Sigmoid colon (tissue), 7 donors: ENCODE measurements around the gene JMY. TPM values are rescaled to one million over a fixed set of nuclear protein-coding genes. Genes with fewer than 3 reads are reported as not detected.

Experiments
- DNase-seq: peaks from one replicate; pipeline ENCODE4 v3.0.0-alpha.2; 2019
- H3K27ac ChIP-seq, 4 donors: fragments of 200-600 bp; sonication (generic); one replicate each; pipeline ENCODE4 v1.5.1; 2016 to 2019; ENCODE audit warnings: mild to moderate bottlenecking in 1 of 4
- H3K27me3 ChIP-seq, 3 donors: fragments of 200-600 bp; sonication (generic); one replicate each; pipeline ENCODE4 v1.5.1; 2019; ENCODE audit warnings: mild to moderate bottlenecking in 1 of 3
- H3K36me3 ChIP-seq, 4 donors: fragments of 200-600 bp; sonication (generic); one replicate each; pipeline ENCODE4 v1.5.1; 2016 to 2019
- H3K4me1 ChIP-seq, 4 donors: fragments of 200-600 bp; sonication (generic); one replicate each; pipeline ENCODE4 v1.5.1; 2017 to 2019
- H3K4me3 ChIP-seq, 4 donors: fragments of 200-600 bp; sonication (generic); one replicate each; pipeline ENCODE4 v1.5.1; 2017 to 2019; ENCODE audit warnings: mild to moderate bottlenecking in 2 of 4, moderate library complexity in 1 of 4
- H3K9me3 ChIP-seq, 4 donors: fragments of 200-600 bp in 3 of 4; sonication (generic) in 3 of 4; one replicate each; pipeline versions ENCODE4 v1.5.1 to v1.6.1; 2013 to 2019
- EP300 ChIP-seq, 4 donors: sonication (generic); formaldehyde crosslinking; IDR thresholded peaks; one replicate each; pipeline ENCODE4 v1.6.1; 2017; ENCODE audit warnings: antibody characterized with exemption in 4 of 4
- POLR2A ChIP-seq, 2 donors: fragments of 450-650 bp; IDR thresholded peaks; one replicate each; pipeline ENCODE4 v1.6.1; 2016; ENCODE audit warnings: antibody characterized with exemption in 2 of 2, mild to moderate bottlenecking in 2 of 2, moderate library complexity in 2 of 2
- POLR2AphosphoS5 ChIP-seq, 4 donors: sonication (generic); formaldehyde crosslinking; IDR thresholded peaks; one replicate each; pipeline ENCODE4 v1.6.1; 2017; ENCODE audit warnings: antibody characterized with exemption in 4 of 4
- WGBS, 2 donors: extraction: QIAGEN DNeasy Blood & Tissue Kit; methylation state at CpG; one replicate each; pipeline ENCODE4 v1.1.7; 2013; 5-methylcytosine and 5-hydroxymethylcytosine counted together
- intact Hi-C: fragments of 100-400 bp; cut with DNase I; formaldehyde crosslinking; loops from one replicate; pipeline ENCODE4 v1.15.1; 2023
- polyA plus RNA-seq, 3 donors: library from polyadenylated mRNA; stranded (reverse); fragments of 200-250 nt; gene quantifications; one replicate each; pipeline ENCODE4 v1.2.3, GENCODE V29; 2013
- total RNA-seq, 4 donors: library from RNA; depleted of rRNA; stranded (reverse); fragments of >200 nt; gene quantifications; one replicate each; pipeline ENCODE4 v1.1.0, GENCODE V29; 2016
- TF ChIP-seq, protein P1 (sequence below), 4 experiments: fragments of 450-650 bp in 3 of 4; fragments of 200-600 bp in 1 of 4; IDR thresholded peaks; one replicate each; pipeline ENCODE4 v1.5.1; 2016 to 2019; ENCODE audit warnings: antibody characterized with exemption in 4 of 4, mild to moderate bottlenecking in 3 of 4, moderate library complexity in 2 of 4
- donor health status: healthy with polysubstance abuse.
- donor health status: Bipolar disorder and iron deficiency.
- donor health status: healthy.

The JMY gene
- total and polyA plus RNA-seq, 7 donors = 1.4 to 58.7 (median 33.2) TPM

DNA sequence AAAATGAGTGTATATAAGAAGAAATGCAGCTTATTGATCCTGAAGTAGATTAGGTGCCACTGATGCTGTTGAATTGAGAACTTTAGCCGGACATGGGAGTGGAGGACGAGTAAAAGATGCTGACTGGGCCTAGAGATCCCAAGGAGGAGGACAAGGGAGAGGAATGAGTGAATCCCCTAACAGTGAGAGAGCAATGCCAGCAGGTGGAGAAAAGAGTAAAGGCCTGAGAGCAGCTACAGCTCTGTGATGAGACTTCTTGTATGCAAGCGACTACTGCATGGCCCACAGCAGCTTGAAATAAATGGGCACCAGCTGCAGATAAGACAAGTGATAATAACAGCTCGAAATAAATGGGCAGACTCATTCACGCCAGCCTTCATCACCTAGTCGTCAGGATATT is 44.5 kb upstream of the JMY start:
- no peak for DNase-seq
- Histone ChIP-seq H3K36me3 (no peaks in the 10 kb centered on the region), H3K27me3 (no peaks in the 10 kb centered on the region), H3K9me3 (no peaks in the 10 kb centered on the region), H3K4me3 (no peak overlapping the region), H3K4me1 (peaks cover 0 to 30% (median 7%) of the 10 kb centered on the region in 4 donors), H3K27ac (no peak overlapping the region)
- WGBS, 2 donors = 94% methylated on average over 6 of the region's 6 CpGs
- TF ChIP-seq POLR2A (IDR thresholded peaks at IDR 0.05) = no peak
- TF ChIP-seq POLR2AphosphoS5 (IDR thresholded peaks at IDR 0.05) = no peak
- TF ChIP-seq, protein P1, sequence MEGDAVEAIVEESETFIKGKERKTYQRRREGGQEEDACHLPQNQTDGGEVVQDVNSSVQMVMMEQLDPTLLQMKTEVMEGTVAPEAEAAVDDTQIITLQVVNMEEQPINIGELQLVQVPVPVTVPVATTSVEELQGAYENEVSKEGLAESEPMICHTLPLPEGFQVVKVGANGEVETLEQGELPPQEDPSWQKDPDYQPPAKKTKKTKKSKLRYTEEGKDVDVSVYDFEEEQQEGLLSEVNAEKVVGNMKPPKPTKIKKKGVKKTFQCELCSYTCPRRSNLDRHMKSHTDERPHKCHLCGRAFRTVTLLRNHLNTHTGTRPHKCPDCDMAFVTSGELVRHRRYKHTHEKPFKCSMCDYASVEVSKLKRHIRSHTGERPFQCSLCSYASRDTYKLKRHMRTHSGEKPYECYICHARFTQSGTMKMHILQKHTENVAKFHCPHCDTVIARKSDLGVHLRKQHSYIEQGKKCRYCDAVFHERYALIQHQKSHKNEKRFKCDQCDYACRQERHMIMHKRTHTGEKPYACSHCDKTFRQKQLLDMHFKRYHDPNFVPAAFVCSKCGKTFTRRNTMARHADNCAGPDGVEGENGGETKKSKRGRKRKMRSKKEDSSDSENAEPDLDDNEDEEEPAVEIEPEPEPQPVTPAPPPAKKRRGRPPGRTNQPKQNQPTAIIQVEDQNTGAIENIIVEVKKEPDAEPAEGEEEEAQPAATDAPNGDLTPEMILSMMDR (IDR thresholded peaks at IDR 0.05) = no peak
- TF ChIP-seq EP300 (IDR thresholded peaks at IDR 0.05) = no peak
- intact Hi-C loops = no loop called here

DNA sequence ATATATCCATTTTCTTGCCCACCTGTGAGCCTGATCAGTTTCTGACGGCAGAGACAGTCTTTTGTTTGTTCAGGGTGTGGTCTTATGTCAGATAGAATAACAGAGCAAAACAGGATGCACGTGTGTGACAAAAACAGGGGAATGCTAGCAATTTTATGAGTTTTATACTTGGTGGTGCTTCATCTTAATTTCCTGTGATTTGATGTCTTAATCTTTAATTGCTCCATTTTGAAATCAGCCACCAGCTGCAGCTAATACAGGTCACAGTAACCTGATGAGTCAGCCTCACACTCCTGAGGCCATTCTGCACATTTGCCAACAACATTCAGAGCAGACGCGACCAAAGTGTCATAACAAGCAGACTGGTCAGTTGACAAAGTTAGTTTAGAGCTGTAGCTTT is 42.3 kb upstream of the JMY start:
- H3K36me3 ChIP-seq = no peaks in the 10 kb centered on the region
- H3K27me3 ChIP-seq = no peaks in the 10 kb centered on the region
- DNase-seq = no peak
- intact Hi-C loops = no loop called here
- no peak overlapping the region for H3K4me3 ChIP-seq
- H3K4me1 ChIP-seq = peaks cover 0 to 23% (median 5%) of the 10 kb centered on the region in 4 donors
- TF ChIP-seq POLR2A (IDR thresholded peaks at IDR 0.05) (no peak), POLR2AphosphoS5 (IDR thresholded peaks at IDR 0.05) (no peak), EP300 (IDR thresholded peaks at IDR 0.05) (no peak)
- TF ChIP-seq, protein P1 (IDR thresholded peaks at IDR 0.05) = no peak
- no peaks in the 10 kb centered on the region for H3K9me3 ChIP-seq
- H3K27ac ChIP-seq = no peak overlapping the region
- 28 to 62% methylated on average over 4 of the region's 4 CpGs for WGBS, 2 donors

DNA sequence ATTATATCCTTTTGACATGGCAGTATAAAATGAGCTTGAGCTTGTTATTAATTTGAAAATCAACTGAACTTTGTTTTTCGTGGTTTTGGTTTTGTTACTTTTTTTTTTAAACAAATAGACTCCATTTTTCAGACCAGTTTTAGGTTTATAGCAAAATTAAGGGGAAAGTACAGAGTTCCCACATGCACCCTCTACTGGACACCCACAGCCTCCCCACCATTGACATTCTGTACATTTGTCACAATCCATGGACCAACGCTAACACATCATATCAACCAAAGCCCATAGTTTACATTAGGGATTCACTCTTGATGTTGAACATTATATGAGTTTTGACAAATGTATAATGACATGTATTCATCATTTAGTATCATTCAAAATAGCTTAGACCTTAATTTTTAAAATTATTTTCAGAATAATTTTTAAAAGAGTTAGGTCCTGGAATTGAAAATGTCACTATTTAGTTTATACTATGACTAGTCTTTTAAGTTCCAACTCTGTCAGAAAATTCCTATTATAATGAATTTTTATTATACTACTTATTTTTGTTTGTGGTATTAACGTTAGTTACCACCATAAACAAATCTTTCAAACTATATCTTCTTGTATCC is 35.3 kb upstream of the JMY start:
- Histone ChIP-seq H3K4me3 (no peak overlapping the region), H3K27me3 (no peaks in the 10 kb centered on the region), H3K4me1 (no peaks in the 10 kb centered on the region), H3K36me3 (no peaks in the 10 kb centered on the region), H3K9me3 (no peaks in the 10 kb centered on the region), H3K27ac (no peak overlapping the region)
- no peak for TF ChIP-seq EP300 (IDR thresholded peaks at IDR 0.05)
- TF ChIP-seq, protein P1 (IDR thresholded peaks at IDR 0.05) = peak in 2 of 4 experiments; percentile 21 to 22
- no peak for DNase-seq
- WGBS, 2 donors = 61 to 70% methylated on average over 3 of the region's 3 CpGs
- intact Hi-C loops = no loop called here

DNA sequence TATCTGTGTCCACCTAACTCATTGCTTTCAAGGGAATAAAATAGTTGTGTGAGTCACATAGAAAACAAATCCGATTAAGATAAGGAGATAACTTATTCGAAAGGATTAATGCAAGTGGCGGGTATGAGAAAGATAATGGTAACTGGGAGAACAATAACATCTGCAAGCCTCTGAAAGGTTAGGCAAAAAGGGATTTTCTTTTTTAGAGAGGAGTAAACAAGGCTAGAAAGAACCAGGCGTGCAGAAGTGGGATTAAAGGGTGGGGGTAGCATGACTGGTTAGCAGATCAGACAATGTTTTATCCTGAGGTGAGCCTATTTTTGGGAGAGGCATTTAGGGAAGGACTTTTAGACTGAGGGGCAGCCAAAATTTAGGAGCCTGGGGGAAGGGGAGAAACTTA is 34.7 kb upstream of the JMY start:
- DNase-seq = no peak
- Histone ChIP-seq H3K4me3 (no peak overlapping the region), H3K9me3 (no peaks in the 10 kb centered on the region), H3K4me1 (peaks cover 0 to 5% (median 2%) of the 10 kb centered on the region in 4 donors), H3K27me3 (no peaks in the 10 kb centered on the region), H3K27ac (no peak overlapping the region), H3K36me3 (no peaks in the 10 kb centered on the region)
- intact Hi-C loops = no loop called here
- TF ChIP-seq EP300 (IDR thresholded peaks at IDR 0.05) (no peak), POLR2A (IDR thresholded peaks at IDR 0.05) (no peak)
- TF ChIP-seq, protein P1 (IDR thresholded peaks at IDR 0.05) = no peak
- 89 to 90% methylated on average over 4 of the region's 4 CpGs for whole genome bisulfite sequencing, 2 donors

DNA sequence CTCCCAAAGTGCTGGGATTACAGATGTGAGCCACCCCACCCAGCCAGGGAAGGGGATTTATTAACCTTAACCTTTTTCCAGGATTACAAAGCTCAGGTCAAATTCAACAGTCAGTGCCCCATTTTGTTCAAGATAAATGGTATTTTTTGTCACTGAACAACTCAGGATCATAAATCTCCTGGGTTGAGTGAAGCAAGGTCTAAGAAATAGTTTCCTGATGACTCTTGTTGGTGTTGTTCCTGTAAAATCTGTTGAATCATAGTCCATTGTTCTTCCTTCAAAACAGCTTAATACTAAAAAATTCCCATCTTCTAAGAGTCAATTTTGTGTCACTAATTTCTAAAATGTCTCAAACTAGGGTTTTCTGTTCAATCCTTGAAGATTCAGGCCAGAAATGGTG is 33.9 kb upstream of the JMY start:
- H3K27ac ChIP-seq = no peak overlapping the region
- H3K4me3 ChIP-seq = no peak overlapping the region
- H3K9me3 ChIP-seq = no peaks in the 10 kb centered on the region
- no peaks in the 10 kb centered on the region for H3K36me3 ChIP-seq
- TF ChIP-seq POLR2A (IDR thresholded peaks at IDR 0.05) (no peak), EP300 (IDR thresholded peaks at IDR 0.05) (no peak)
- TF ChIP-seq, protein P1 (IDR thresholded peaks at IDR 0.05) = no peak
- no peaks in the 10 kb centered on the region for H3K27me3 ChIP-seq
- no peak for DNase-seq
- peaks cover 0 to 13% (median 3%) of the 10 kb centered on the region in 4 donors for H3K4me1 ChIP-seq
- intact Hi-C loops = no loop called here
